ENCODE data around the gene HPSE2.

GRCh38 chr10:98435178-98435577 lies 800.5 kb downstream of the HPSE2 start:
- no peak for TF ChIP-seq GATA2 (IDR thresholded peaks at IDR 0.05; ENCODE audit: low read depth, low read length)
- TF ChIP-seq GATA3 (IDR thresholded peaks at IDR 0.05; ENCODE audit: low read depth, low read length) = no peak

All from SH-SY5Y (cell line).